Stimulated activated CD4-positive, alpha-beta T cell treated with anti-CD3 and anti-CD28 coated beads, TNF-alpha, amount 100 ng/mL, for 1 hour (primary cell): ENCODE results near the gene TFE3.
A peak's percentile ranks its signal among the peaks of the same experiment; 100 is the strongest.
"Not testable (repeated sequence)": the region's sequence is repeated elsewhere in the genome, so short reads cannot be mapped to it uniquely, and the experiment has no call there.

Source experiments
- DNase-seq, 3 donors: peaks; one replicate each; pipeline ENCODE4 v3.0.0-alpha.2; 2020; ENCODE audit warnings: low read depth in 3 of 3, low spot score in 1 of 3

Gene TFE3

DNA sequence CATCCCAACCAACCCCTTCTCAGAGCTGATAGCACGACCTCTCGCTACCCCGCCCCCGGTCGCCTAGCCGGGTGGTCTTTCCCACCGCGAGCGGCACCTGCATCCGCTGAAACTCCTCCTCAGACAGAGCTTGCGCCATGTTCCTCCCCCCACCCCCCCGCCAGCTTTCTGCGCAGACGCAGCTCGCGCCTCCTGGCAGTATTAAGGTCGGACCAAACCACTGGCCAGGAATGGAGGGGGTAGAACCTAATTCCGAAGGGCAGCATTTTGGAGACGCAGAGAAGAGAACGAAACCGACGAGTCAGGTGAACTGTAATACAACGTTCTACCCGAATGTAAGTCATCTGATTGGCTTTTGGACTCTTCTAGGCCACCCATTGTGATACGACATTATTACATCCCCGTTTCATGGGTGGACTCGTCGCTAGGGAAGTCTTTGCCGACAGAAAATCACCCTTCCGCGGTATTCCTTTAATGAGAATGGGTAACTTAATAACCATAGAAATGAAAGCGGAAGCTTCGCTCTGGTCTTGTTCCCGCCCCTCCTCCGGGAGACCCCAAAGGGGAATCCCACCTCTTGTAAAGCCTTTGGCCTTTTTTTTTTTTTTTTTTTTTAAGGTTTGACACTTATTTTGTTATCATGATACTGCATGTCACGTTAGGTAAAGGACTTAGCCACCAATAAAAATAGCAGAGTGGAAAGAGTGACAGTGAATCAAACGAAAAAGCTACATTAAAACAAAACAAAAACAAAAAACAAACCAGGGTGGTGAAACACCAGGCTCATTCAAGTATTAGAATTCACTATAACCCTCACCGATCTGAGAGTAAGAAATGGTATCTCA, 40.8 kb downstream of the TFE3 start, which contains the start of gene GRIPAP1:
Gene GRIPAP1, minus strand, starts transcription at position 174 of the 845 bp plus-strand sequence. Its CDS starts 35 bp downstream, at position 139.
- peak; percentile 55 to 64 (median 55) for DNase-seq

DNA sequence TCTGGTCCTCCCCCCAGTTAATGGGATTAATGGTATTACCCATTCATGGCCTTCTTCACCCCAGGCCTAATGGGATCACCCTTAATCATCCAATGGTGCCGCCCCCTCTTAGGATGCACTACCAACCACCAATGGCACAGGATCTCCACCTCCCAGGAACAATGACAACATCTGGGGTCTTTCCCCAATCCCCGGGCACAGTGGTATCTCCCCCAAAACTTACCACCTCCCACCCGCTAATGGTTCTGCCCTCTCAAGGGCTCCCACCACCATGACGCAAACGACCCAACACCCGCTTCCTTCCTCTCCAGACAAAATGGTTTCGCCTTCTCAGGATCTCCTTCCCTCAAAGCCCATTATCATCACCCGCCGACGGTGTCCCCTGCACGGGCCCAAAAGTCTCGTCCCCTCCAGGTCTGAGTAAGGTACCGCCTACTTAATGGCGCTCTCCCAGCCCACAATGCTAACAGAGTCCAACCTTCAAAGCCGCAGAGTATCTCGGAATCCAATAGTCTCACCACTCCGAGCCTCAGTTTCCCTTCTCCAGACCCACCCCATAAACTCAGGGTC, 41.6 kb downstream of the TFE3 start:
- DNase-seq, result peak in 2 of 3 donors; percentile 2 to 9

DNA sequence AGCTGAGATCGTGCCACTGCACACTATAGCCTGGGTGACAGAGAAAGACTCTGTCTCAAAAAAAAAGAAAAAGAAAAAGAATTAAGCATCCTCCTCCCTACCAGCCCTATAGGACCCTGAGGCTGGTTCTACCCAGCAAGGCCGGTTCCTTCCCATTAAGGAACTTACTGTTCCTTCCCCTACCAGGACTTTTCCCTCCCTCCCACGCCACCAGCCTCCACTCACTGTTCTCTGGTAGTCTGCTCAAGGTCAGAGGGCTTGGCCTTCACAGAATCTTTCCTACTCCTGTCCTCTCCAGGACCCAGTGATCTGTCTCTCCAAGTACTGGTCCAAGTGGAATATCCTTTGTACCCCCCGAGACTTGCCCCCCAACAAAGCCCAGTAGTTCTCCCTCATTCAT, 42.5 kb downstream of the TFE3 start:
- no peak for DNase-seq

DNA sequence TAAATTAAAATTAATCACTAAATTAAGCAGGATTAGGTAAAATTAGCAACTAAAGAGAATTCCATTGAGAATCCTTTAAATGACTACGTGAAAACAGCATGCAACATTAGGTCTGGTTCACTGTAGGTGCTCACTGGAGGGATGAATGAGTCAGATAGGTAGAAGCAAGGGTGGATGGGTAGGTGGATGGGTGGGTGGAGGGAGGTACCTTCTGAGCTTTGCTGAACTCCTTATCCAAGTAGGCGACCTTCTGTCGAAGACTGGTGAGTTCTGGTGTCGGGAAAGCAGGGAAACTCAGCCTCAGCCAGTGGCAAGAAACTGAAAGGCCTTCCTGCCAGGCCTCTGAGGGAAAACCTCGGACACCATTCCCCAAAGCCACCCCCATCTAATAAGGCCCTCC, 44.1 kb downstream of the TFE3 start:
- DNase-seq, result no peak

DNA sequence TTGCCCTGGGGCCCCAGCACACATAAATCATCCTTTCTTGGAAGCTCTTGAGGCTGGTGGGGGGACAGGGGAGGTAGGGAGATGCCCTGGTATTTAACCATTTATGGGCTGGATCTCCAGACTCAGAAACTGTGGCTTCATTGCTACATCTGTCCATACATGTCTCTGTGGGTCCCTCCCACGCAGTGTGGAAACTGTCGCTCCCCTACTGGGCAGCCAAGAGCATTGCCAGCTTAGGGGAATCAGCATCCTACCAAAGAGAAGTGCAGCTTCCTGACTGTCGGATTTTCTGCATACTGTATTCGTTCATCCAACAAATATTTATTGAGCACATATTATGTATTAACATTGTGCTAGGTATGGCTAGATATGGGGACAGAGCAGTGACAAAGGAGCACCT, 44.8 kb downstream of the TFE3 start:
- no peak for DNase-seq

DNA sequence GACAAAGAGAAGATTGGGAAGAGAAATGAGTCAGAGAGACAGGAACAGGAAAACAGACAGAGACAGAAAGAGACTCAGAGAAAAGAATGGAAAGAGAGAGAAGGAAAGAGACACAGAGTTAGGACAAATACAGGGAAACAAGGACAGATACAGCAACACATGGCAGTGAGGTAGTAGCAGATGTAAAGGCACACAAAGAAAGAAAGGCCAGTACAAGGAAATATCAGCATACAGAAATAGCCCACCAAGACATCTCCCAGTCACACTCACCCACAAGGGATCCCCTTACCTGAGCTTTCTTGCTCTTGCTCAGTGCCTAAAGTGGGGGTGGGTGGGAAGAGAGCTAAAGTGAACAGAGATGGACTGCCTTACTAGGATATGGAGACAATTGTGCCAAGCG, 45.3 kb downstream of the TFE3 start:
- DNase-seq, result no peak

DNA sequence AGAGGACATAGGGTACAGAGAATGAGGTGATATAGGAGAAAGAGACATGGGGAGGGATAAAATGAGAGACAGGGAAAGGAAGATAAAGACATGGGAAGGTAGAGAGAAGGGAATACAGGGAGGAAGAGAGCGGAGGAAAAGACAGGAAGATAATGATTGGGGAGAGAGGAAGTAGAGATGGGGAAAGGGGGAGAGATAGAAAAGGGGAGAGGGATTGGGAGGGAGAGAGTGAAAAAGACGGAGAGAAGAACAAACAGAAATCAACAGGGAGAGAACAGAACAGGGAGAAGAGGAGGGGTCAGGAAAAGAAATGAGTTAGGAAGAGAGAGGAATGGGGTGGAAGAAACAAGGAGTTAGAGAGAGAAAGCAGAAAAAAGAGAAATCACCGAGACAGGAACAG, 45.7 kb downstream of the TFE3 start:
- no peak for DNase-seq

DNA sequence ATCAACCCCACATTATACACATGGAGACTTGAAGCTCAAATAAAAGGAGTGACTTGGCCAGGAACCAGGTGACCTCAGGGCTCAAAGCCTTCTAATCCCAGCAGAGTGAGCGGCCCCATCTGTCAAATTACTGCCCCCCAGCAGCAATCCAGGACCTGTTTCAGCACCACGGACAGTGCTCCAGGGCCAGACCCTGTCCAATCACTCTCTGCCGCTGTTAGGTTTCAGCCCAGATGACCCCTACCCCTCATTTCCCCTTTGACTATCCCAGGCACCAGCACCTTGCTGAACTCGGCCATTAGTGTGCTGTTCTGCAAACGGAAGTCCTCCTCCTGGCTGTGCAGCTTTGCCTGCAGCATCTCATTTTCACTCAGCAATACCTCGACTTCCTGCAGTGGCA, 46.2 kb downstream of the TFE3 start:
- no peak for DNase-seq

DNA sequence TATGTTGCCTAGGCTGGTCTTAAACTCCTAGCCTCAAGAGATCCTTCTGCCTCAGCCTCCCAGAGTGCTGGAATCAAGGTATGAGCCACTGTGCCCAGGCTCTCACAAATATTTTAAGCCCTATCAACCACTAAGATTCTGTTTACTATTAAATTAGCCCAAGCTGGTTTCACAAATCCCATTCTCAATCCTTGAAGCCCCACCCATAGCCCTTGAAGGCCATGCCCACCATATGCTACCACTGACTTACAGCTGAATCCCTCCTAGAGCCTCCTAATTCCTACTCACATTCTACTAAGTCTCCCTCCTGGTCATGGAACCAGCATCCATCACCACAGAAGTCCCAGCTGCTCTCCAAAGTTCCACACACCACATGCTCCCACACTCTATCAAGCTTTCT, 50.8 kb downstream of the TFE3 start:
- no peak for DNase-seq

DNA sequence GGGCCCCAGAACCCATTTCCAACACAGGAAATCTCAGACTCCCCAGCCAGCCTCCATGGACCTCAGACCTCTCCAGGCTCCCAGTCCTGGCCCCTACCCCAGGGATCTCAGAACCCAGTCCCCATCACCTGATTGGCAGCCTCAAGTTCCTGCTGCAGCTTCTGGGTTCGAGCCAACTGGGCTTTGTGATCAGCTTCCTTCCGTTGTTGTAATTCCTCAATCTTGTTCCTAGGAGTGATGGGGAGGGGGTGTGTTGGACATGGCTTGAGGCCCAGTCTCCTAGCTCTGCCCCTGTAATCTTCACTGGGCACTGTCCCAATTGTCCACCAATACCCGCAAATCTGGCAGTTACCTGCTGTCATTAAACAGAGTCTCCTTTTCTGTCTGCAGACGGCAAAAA, 53.7 kb downstream of the TFE3 start:
- no peak for DNase-seq

DNA sequence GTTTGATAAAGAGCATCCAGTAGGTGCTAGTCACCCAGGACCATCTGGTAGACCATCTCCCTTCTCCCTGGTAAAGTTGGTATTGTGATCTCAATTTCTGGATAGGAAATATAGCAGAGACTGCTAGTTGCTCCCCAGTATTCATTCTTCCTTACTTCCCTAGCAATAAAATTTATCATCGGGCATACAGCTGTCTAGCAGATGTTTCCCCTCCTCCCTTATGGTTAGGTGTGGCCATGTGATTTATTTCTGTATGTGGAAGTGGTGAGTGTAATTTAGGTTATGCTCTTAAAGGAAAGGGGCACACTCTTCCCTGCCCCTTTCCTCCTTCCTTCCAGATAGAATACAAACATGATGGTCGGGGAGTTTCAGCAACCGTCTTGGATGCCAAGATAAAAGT, 59.3 kb downstream of the TFE3 start:
- no peak for DNase-seq

DNA sequence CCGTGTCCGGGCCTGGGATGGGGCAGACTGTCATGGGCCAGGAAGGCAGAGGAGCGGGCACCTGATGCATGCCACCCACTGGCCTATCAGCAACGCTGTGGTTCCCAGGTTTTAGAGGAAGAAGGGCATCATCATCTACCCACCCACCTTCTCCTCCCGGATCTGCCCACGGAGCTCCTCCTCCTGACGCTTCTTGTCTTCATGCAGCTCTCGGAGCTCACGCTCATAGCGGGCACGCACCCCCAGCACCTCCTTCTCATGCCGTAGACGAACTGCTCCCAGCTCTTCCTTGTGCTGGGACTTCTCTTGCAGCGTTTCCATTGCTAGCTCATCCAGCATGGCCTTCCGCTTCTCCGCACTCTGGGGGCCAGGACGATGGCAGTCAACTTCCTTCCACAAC, 60.1 kb downstream of the TFE3 start:
- no peak for DNase-seq

DNA sequence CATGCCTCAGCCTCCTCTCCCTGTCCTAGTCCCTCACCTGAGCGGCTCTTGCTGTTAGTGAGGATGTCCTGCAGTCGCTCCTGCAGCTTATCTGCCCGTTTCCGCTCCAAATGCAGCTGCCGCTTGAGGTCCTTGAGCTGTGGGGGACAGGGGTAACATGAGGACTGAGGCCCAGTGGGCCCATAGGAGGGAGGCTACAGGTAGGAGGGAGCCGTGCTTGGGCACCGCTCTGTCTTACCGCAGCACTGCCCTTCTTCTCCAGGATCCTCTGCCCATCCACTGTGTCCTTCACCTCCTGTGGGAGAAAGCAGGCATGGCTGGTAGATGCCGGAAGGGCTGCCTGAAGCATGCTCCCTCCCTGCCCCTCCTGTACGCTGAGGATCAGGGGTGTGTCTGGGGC, 62.0 kb downstream of the TFE3 start:
- no peak for DNase-seq

DNA sequence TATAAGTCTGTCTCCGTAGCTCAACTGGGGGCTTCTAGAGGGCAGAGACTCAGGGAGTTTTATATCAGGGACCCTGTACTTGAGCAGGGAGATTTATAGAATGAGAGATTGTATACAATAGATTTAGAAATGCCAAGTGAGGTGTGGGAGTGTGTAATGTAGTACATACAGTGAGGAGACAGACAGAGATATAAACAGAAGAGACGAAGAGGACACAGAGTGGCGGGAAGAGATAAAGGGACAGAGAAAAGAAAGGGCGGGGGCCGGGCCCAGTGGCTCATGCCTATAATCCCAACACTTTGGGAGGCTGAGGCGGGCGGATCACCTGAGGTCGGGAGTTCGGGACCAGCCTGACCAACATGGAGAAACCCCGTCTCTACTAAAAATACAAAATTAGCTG, 62.8 kb downstream of the TFE3 start:
- DNase-seq, result not testable (repeated sequence)
